C1 segment of cervical spinal cord (tissue), 14 donors: ENCODE measurements around the gene GPR31.
"Not testable (repeated sequence)": the region's sequence is repeated elsewhere in the genome, so short reads cannot be mapped to it uniquely, and the experiment has no call there.

Source experiments
- DNase-seq, 14 donors: peaks; one replicate each; lab custom pipeline; 2025; lab: John Stamatoyannopoulos, UW

The GPR31 gene

DNA sequence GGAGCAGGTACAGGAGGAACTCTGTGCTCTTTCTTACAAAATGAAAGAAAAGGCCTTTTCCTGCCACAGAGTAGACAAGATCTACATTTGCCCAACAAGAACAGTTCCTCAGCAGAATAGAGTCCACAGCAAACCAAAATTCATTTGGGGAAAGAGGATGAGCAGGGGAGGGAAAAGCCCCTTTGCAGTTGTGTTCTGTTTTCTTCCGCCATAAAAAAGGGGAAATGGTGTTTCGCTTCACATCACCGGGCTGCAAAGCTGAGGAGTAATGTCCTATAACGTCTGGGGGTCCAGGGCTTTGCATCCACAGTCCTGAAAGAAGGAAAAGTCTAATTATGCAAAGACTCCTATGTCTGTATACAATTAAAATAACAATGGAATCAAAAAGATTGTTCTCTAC lies at the start of gene GPR31:
Gene GPR31 (minus strand): TSS at position 118 of the 400 bp plus-strand sequence. CDS start 149 bp downstream, outside the sequence.
- DNase-seq = no peak

DNA sequence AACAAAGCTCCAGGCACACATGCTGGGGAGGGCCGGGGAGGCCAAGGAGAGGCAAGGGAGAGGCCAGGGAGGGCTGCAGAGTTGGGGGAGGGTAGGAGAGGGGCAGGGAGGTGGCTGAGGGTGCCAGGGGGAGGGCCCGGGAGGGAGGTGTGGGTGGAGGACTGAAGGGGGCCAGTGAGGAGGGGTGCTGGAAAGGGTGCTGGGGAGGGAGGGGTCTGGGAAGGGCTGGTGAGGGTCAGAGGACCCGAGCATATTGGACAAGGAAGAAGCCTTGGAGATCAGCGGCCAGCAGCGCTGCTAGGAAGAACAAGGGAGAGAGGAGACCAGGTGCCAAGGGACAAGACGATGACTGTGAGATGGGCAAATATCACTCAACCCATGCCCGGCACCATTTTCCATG lies 49.7 kb upstream of the GPR31 start:
- DNase-seq = no peak

- not testable (repeated sequence) for DNase-seq
Observed at GRCh38 chr6:167205316-167205715, 47.5 kb upstream of the GPR31 start.

GRCh38 chr6:167204059-167204348 lies 46.2 kb upstream of the GPR31 start:
- DNase-seq = not testable (repeated sequence)

DNA sequence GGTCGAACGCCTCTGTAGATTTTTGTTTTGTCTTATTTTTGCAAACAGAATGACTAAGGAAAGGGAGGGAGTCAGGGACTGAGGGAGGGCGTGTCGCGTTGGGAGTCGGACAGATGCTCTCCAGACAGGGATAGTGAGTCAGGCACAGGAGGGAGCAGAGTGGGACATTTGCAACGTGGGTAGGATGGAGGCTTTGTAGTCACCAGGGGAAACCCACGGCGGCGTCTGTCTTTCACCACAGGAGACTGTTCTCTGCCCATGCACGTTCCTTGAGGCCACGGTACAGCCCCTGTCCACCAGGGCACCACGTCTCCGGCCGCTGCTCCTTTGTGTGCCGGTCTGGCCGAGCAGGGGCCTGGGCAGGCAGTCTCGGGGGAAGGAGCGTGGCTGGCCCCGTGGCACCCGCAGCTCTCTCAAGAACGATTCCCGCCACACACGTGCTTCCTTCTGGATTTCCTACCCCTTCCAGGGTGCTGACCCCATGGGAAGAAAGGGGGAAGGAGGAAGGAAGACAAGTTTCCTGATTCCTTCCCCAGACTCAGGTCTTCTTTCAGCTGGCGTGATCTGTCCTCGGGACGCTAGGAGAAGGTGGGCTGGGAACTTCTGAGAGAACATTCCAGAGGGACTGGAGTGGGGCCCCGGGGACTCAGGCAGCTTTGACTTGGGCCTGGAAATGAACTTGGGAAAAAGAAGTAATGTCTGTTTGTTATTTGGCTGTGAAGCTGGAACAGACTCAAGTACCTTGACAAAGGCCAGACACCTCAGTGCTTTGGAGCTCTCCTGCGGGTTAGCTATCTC lies 45.7 kb upstream of the GPR31 start:
- not testable (repeated sequence) for DNase-seq

DNA sequence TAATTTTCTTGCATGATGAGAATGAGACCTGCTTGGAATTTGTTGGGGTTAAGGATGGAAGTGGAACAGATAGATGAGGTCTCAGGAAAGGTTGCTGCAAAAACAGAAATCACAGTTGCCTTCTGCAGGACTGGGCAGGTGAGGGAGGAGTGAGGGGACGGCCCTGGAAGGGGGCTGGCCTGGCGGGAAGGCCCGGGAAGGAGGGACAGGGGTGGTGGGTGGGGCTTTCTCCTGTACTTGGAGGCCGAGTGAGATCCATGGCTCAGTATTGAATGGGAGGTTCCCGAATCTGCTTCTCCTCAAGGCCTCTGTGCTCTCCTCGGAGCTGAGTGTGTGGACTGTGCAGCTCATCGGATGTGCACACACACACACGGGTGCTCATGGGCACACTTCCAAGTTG lies 44.8 kb upstream of the GPR31 start:
- not testable (repeated sequence) for DNase-seq

DNA sequence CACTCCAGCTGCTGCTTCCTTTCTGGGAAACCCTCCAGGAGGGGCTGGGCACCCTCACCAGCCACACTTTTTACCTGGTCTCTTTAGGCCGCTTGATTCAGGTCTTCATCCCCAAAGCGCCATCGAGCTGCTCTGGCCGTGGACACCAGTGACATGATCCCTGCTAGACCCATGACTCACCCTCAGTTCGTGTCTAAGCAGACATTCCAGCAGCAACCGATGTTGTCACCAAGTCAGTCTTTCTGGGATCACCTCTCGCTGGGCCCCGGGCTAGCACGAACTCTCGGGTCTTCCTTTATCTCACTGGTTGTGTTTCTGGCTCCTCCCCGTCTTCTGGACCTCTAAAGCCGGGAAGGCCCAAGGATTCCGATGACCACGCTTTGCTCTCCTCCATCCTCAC lies 43.0 kb upstream of the GPR31 start:
- DNase-seq = no peak

- not testable (repeated sequence) for DNase-seq
Observed at GRCh38 chr6:167195941-167196610, 38.3 kb upstream of the GPR31 start.

DNA sequence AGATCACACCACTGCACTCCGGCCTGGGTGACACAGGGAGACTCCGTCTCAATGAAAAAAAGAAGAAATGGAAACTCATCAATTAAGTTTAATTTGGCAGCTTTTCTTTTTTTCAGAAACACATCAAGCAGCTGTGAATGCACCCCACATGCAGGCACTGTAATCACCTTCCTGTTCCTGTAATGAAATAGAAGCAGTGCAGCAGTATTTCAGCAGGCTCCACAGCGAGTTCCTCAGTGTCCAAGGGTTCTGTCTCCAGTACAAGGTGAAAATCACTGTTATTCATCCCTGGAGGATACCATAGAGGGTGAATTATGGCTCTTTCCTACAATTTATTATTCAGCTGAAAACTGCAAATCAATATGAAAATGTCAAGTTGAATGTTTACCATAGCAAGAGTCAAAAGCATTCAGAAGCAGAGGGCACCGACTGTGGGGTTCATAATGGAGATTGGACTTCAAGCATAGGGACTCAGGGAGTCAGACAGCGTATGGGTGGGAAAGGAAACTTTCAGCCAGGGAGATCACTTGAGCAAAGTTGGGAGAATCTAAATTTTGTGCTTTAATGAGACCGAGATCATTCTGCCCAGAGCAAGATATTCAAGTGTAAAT lies 35.8 kb upstream of the GPR31 start:
- not testable (repeated sequence) for DNase-seq

GRCh38 chr6:167191043-167191583 lies 33.3 kb upstream of the GPR31 start:
- DNase-seq = not testable (repeated sequence)

DNA sequence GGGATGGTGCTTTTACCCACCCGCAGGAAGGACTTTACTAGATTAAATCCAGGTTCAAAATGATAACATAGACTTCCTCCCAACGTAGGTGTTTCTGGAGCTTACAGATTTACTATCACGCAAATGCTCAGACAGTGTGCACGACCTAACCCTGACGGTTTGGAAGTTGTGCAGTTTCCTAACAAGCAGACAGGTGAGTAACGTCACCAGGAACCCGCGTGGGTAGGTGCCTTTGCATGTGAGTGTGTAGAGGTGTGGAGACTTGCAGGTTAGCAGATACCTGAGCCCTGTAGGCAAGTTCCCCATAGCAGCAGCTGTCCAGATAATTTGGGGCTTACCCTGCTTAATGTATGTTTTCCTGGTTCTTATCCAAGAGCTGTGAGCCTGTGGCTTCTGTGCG lies 29.5 kb upstream of the GPR31 start:
- DNase-seq = not testable (repeated sequence)

GRCh38 chr6:167185101-167185500 lies 27.3 kb upstream of the GPR31 start:
- not testable (repeated sequence) for DNase-seq

DNA sequence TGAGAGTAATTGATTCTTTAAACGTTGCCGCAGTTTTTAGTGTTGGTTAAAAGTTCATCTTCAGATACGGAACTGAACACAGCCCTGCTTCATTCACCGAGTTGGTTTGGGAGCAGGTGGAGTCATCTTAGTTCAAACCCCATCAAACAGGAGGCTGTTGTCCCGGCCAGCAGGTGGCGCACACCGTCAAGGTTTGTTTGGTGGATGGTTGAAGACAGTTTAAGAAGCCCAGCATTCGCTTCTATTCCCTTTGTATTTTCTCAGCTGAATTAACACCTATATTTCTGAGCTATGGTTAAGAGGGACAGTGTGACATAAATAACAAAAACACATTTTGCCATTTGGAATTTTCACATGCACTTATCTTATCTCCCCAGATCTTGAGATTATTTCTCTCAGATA lies 25.1 kb upstream of the GPR31 start:
- not testable (repeated sequence) for DNase-seq

GRCh38 chr6:167181351-167181750 lies 23.6 kb upstream of the GPR31 start:
- DNase-seq = not testable (repeated sequence)

DNA sequence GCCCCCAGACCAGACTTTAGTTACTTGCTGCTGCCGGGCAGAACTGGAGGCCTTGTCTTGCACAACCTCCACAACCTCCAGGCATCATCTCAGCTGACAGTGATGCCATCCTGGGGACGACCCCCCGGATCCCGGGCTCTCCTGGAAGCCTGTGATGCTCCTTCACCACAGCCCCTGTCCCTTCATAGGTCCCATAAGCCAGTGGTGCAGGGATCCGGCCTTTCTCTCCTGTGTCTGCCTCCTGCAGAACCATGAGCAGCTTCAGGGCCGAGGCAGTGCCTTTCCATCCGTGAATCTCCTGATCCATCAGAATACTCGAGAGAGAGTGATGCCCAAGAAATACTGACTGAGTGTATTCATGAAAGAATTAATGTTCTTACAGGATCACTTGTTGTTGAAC lies 22.3 kb upstream of the GPR31 start:
- DNase-seq = not testable (repeated sequence)

GRCh38 chr6:167178896-167179655 lies 21.3 kb upstream of the GPR31 start:
- DNase-seq = not testable (repeated sequence)

DNA sequence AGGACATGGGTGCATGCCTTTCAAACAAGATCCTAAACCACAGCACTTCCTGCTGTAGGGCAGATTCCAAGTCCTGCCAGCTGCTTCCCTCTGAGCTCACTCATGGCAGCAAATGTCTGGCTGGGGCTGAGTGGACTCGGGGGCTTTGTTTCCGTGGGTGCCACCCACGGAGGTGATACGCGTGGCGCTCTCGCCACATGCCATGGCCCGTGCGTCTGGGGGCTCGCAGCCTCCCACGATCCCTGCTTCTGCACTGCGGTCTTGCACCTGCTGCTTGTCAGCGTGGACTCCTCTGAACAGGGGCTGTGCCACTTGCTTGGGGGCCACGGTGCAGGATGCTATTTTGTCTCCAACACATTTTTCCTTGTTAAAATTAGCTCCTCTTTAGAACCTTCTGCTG lies 19.5 kb upstream of the GPR31 start:
- not testable (repeated sequence) for DNase-seq

DNA sequence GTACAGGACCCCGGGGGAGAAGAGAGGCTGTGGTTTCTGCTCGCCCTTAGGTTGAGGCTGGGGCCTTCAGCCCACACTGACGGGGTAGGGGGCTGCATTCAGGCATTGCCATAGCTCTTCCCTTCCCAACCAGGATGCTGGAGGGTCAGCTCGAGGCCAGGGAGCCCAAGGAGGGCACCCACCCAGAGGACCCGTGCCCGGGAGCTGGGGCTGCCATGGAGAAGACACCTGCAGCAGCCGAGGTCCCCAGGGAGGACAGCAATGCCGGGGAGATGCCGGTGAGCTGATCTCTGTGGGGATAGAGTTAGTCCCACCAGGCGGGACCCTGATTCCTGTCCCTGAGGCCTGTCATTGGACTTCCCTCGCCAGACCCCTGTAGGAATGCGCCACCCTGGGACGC lies 14.2 kb upstream of the GPR31 start:
- not testable (repeated sequence) for DNase-seq

- DNase-seq = not testable (repeated sequence)
Observed at GRCh38 chr6:167171300-167171699, 13.5 kb upstream of the GPR31 start.

GRCh38 chr6:167169867-167170266 lies 12.1 kb upstream of the GPR31 start:
- not testable (repeated sequence) for DNase-seq

DNA sequence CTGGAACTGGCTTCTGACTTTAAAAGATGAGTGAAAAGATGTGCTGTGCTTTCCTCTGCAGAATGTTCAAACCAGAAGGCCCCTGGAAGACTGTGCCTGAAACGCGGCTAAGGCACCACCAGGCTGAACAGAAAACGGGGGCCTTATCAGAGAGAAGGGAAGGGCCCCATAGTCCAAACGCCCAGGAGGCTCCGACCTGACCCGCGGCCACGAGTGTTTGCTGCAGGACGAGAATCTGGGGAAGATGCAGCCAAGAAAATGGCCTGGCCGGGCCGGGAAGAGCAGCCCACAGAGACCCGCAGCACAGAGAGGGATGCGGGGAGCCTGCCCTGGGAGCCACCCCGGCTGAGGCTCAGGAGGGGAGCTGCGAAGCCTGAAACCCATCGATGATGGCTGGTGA lies 10.5 kb upstream of the GPR31 start:
- not testable (repeated sequence) for DNase-seq

- not testable (repeated sequence) for DNase-seq
Observed at GRCh38 chr6:167167699-167168098, 9.9 kb upstream of the GPR31 start.
